B cell (primary cell): ENCODE measurements around the gene SNX6. TPM values are rescaled to one million over a fixed set of nuclear protein-coding genes. Genes with fewer than 3 reads are reported as not detected.
"Not testable (repeated sequence)": the region's sequence is repeated elsewhere in the genome, so short reads cannot be mapped to it uniquely, and the experiment has no call there.

Experiments
- ATAC-seq: fragments of 200-7000 bp; cut with Tn5 transposase; one replicate; pipeline ENCODE4 v1.10.0; 2021; ENCODE audit warnings: low read depth, mild to moderate bottlenecking, moderate number of reproducible peaks, moderate library complexity
- CTCF ChIA-PET: fragments of 350-600 bp; sonication (Branson Sonifier 250); formaldehyde crosslinking; loops from one replicate; lab custom pipeline; 2021; ENCODE audit warnings: antibody characterized with exemption, inconsistent platforms; lab: Charles Lee
- POLR2A ChIA-PET: fragments of 350-600 bp; sonication (Branson Sonifier 250); formaldehyde crosslinking; loops from one replicate; lab custom pipeline; 2021; ENCODE audit warnings: antibody characterized with exemption; lab: Charles Lee
- DNase-seq: peaks from one replicate; pipeline ENCODE4 v3.0.0; 2013
- H2AFZ ChIP-seq: 2 replicates; pipeline ENCODE4 v1.6.1; 2012; ENCODE audit warnings: mild to moderate bottlenecking, low read depth, low read length; ENCODE audit not compliant: insufficient read depth, poor library complexity, severe bottlenecking
- H3K27ac ChIP-seq, 2 donors: 1 replicate in 1 of 2; 2 replicates in 1 of 2; pipeline ENCODE4 v1.5.1; 2012 to 2013; ENCODE audit warnings: low read length in 2 of 2, mild to moderate bottlenecking in 2 of 2, moderate library complexity in 1 of 2
- H3K27me3 ChIP-seq, 4 experiments: fragments of 200-600 bp in 1 of 4; sonication (generic) in 1 of 4; replicated peaks in 1 of 4; 1 replicate in 2 of 4; 2 replicates in 2 of 4; pipeline versions ENCODE4 v1.6.1 to v1.7.0; 2013 to 2016; ENCODE audit warnings: low read length in 3 of 4, mild to moderate bottlenecking in 2 of 4, mixed read lengths in 1 of 4, moderate library complexity in 1 of 4; ENCODE audit not compliant: insufficient read depth in 4 of 4, control insufficient read depth in 3 of 4; ENCODE audit errors: control extremely low read depth in 1 of 4
- H3K36me3 ChIP-seq, 2 experiments: replicated peaks in 1 of 2; 1 replicate in 1 of 2; 2 replicates in 1 of 2; pipeline versions ENCODE4 v1.6.1 to v1.7.1; 2013; ENCODE audit warnings: low read length in 1 of 2; ENCODE audit not compliant: insufficient read depth in 2 of 2, control insufficient read depth in 1 of 2; ENCODE audit errors: control extremely low read depth in 1 of 2, extremely low read depth in 1 of 2
- H3K4me1 ChIP-seq, 2 donors: fragments of 200-600 bp in 1 of 2; sonication (generic) in 1 of 2; 1 replicate in 1 of 2; 2 replicates in 1 of 2; pipeline versions ENCODE4 v1.5.1 to v1.6.1; 2013 to 2017; ENCODE audit warnings: low read length in 2 of 2; ENCODE audit not compliant: control insufficient read depth in 2 of 2, insufficient read depth in 2 of 2
- H3K4me2 ChIP-seq: replicated peaks from 2 replicates; pipeline ENCODE3; 2012; ENCODE audit warnings: mild to moderate bottlenecking, low read depth, low read length; ENCODE audit not compliant: poor library complexity, severe bottlenecking
- H3K4me3 ChIP-seq, 5 experiments: fragments of 200-600 bp in 1 of 5; sonication (generic) in 1 of 5; 1 replicate in 3 of 5; 2 replicates in 2 of 5; pipeline versions ENCODE4 v1.5.1 to v1.7.0; 2011 to 2016; ENCODE audit warnings: low read length in 4 of 5, mild to moderate bottlenecking in 4 of 5, low read depth in 2 of 5, control low read depth in 1 of 5, moderate library complexity in 1 of 5; ENCODE audit not compliant: insufficient read depth in 1 of 5; ENCODE audit errors: control extremely low read depth in 1 of 5, extremely low read depth in 1 of 5
- H3K79me2 ChIP-seq: fragments of 200-600 bp; sonication (generic); one replicate; pipeline ENCODE4 v1.6.0; 2016; ENCODE audit warnings: low read length; ENCODE audit not compliant: control insufficient read depth, insufficient read depth
- H3K9ac ChIP-seq: fragments of 200-600 bp; sonication (generic); 2 replicates; pipeline ENCODE4 v1.6.1; 2017; ENCODE audit warnings: mild to moderate bottlenecking, low read length, moderate library complexity
- H3K9me3 ChIP-seq, 3 donors: one replicate each; pipeline versions ENCODE4 v1.6.1 to v1.7.1; 2013; ENCODE audit warnings: low read length in 2 of 3; ENCODE audit not compliant: control insufficient read depth in 2 of 3, insufficient read depth in 1 of 3; ENCODE audit errors: control extremely low read depth in 1 of 3
- H4K20me1 ChIP-seq: 2 replicates; pipeline ENCODE4 v1.6.0; 2012; ENCODE audit warnings: mild to moderate bottlenecking, low read length; ENCODE audit not compliant: insufficient read depth, control insufficient read depth, poor library complexity, severe bottlenecking
- H3K27ac Mint-ChIP-seq: one replicate; pipeline ENCODE4 v1.8.0; 2021; ENCODE audit warnings: mixed read lengths
- H3K27me3 Mint-ChIP-seq: one replicate; pipeline ENCODE4 v1.8.0; 2021; ENCODE audit warnings: mixed read lengths
- H3K4me1 Mint-ChIP-seq: one replicate; pipeline ENCODE4 v1.8.0; 2021; ENCODE audit warnings: mixed read lengths
- H3K4me3 Mint-ChIP-seq: one replicate; pipeline ENCODE4 v1.8.0; 2021; ENCODE audit warnings: mixed read lengths
- H3K9me3 Mint-ChIP-seq: one replicate; pipeline ENCODE4 v1.8.0; 2022; ENCODE audit warnings: mixed read lengths; ENCODE audit not compliant: insufficient read depth
- CTCF ChIP-seq: fragments of 200-600 bp; IDR thresholded peaks from one replicate; pipeline ENCODE4 v1.8.0; 2022; ENCODE audit warnings: antibody characterized with exemption, mild to moderate bottlenecking
- EZH2 ChIP-seq: IDR thresholded peaks from 2 replicates; pipeline ENCODE4 v1.6.1; 2012; ENCODE audit warnings: borderline replicate concordance, low read depth, mild to moderate bottlenecking, moderate library complexity, low read length; ENCODE audit not compliant: insufficient read depth, poor library complexity, severe bottlenecking
- WGBS: methylation state at CpG from one replicate; pipeline ENCODE4 v1.1.5; 2013; ENCODE audit warnings: missing lambda C conversion rate; ENCODE audit not compliant: insufficient coverage; 5-methylcytosine and 5-hydroxymethylcytosine counted together
- intact Hi-C: fragments of 100-400 bp; cut with micrococcal nuclease; formaldehyde crosslinking; loops from one replicate; pipeline ENCODE4 v1.10.0; 2022
- polyA plus RNA-seq: library from polyadenylated mRNA; depleted of rRNA; stranded (reverse); fragments of >200 nt; gene quantifications from 2 replicates; pipeline ENCODE4 v1.2.3, GENCODE V29; 2012
- total RNA-seq, 2 donors: library from RNA; stranded (reverse); fragments of 120-200 nt in 1 of 2; gene quantifications; 1 replicate in 1 of 2; 2 replicates in 1 of 2; pipeline versions ENCODE4 v1.2.3 to v1.2.4, GENCODE V29; 2013 to 2022

The SNX6 gene
- total and polyA plus RNA-seq, 2 donors (not counting 1 experiment from before 2014, with no cell fraction given): 45.4 to 61.0 TPM

DNA sequence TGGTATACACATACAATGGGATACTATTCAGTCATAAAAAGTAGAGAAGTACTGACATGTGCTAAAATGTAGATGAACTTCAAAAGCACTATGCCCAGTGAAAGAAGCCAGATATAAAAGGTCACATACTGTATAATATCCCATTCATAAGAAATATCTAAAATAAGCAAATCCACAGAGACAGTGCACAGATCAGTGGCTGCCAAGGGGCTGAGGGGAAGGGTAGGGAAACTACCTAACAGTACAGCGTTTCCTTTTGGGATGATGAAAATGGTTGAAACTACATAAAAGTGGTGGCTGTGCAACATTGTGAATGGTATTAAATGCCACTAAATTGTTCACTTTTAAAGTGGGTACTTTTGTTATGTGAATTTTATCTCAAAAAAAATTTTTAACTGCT lies 102.4 kb downstream of the SNX6 start:
- Histone ChIP-seq H3K4me2 (no peak overlapping the region), H3K9ac (no peak overlapping the region), H3K9me3 (no peaks in the 10 kb centered on the region), H3K4me1 (no peaks in the 10 kb centered on the region), H3K27ac (no peak overlapping the region), H2AFZ (no peak overlapping the region), H3K27me3 (no peaks in the 10 kb centered on the region), H3K79me2 (peaks cover 5% of the 10 kb centered on the region), H3K36me3 (peaks cover 14 to 73% of the 10 kb centered on the region in 2 experiments), H4K20me1 (no peaks in the 10 kb centered on the region), H3K4me3 (no peak overlapping the region)
- Mint-ChIP-seq H3K4me3 (no peak overlapping the region), H3K27ac (no peak overlapping the region), H3K4me1 (no peaks in the 10 kb centered on the region), H3K27me3 (no peaks in the 10 kb centered on the region), H3K9me3 (no peaks in the 10 kb centered on the region)
- ATAC-seq (no peak), DNase-seq (no peak)
- intact Hi-C loops: no loop called here
- CTCF ChIA-PET: no interaction called here
- no peak for TF ChIP-seq CTCF
- no peak for TF ChIP-seq EZH2
- WGBS: no CpG with 5 or more reads among the region's 1 CpG
- POLR2A ChIA-PET: no interaction called here

DNA sequence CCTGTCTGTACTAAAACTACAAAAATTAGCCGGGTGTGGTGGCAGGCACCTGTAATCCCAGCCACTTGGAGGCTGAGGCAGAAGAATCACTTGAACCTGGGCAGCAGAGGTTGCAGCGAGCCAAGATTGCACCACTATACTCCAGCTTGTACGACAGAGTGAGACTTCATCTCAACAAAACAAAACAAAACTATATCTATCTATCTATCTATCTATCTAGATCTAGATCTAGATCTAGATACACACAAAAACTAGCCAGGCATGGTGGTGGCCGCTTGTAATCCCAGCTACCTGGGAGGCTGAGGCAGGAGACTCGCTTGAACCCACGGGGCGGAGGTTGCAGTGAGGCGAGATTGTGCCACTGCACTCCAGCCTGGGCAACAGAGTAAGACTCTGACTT lies 105.7 kb downstream of the SNX6 start:
- H3K4me2 ChIP-seq, H4K20me1 ChIP-seq, H3K27ac ChIP-seq, H3K9me3 Mint-ChIP-seq, H3K4me3 Mint-ChIP-seq, POLR2A ChIA-PET, H3K27me3 Mint-ChIP-seq, intact Hi-C loops, ATAC-seq, H3K4me1 ChIP-seq, H2AFZ ChIP-seq, H3K27ac Mint-ChIP-seq, H3K9me3 ChIP-seq, H3K4me3 ChIP-seq, H3K27me3 ChIP-seq, DNase-seq, H3K79me2 ChIP-seq, H3K4me1 Mint-ChIP-seq, H3K9ac ChIP-seq: not testable (repeated sequence)
- CTCF ChIA-PET: interaction anchor here (0.6 kb wide), 1 partner anchor 353 kb away, joined by 3 read pairs; no protein-coding TSS in a partner anchor
- H3K36me3 ChIP-seq: peaks cover 17 to 75% of the 10 kb centered on the region in 2 experiments
- WGBS: 96% methylated on average over 4 of the region's 8 CpGs
